GM23338 (cell line): ENCODE data around the gene TULP3. TPM values are rescaled to one million over a fixed set of nuclear protein-coding genes. Genes with fewer than 3 reads are reported as not detected.

Experiments
- ATAC-seq: fragments of 200-7000 bp; cut with Tn5 transposase; 3 replicates; pipeline ENCODE4 v1.9.1; 2020
- DNase-seq: peaks from one replicate; pipeline ENCODE4 v3.0.0-alpha.2; 2015; ENCODE audit warnings: low spot score
- H2AFZ ChIP-seq: fragments of 200-600 bp; sonication (generic); 2 replicates; pipeline ENCODE4 v1.8.0; 2016; ENCODE audit warnings: antibody characterized with exemption, mild to moderate bottlenecking, moderate library complexity
- H3F3A ChIP-seq: fragments of 200-600 bp; sonication (generic); replicated peaks from 2 replicates; pipeline ENCODE4 v1.8.0; 2017; ENCODE audit warnings: antibody characterized with exemption, mixed run types, low read depth
- H3K27ac ChIP-seq: fragments of 200-600 bp; sonication (generic); 2 replicates; pipeline ENCODE4 v1.6.1; 2016; ENCODE audit warnings: low read depth
- H3K27me3 ChIP-seq: fragments of 200-600 bp; sonication (generic); 2 replicates; pipeline ENCODE4 v1.8.0; 2016; ENCODE audit warnings: mild to moderate bottlenecking, mixed run types, moderate library complexity; ENCODE audit not compliant: insufficient read depth
- H3K36me3 ChIP-seq: fragments of 200-600 bp; sonication (generic); 2 replicates; pipeline ENCODE4 v1.8.0; 2016; ENCODE audit warnings: mild to moderate bottlenecking; ENCODE audit not compliant: insufficient read depth
- H3K4me1 ChIP-seq: fragments of 200-600 bp; sonication (generic); 2 replicates; pipeline ENCODE4 v1.8.0; 2016; ENCODE audit warnings: mild to moderate bottlenecking, moderate library complexity; ENCODE audit not compliant: insufficient read depth
- H3K4me2 ChIP-seq: fragments of 200-600 bp; sonication (generic); 2 replicates; pipeline ENCODE4 v1.7.1; 2017; ENCODE audit warnings: mixed run types
- H3K4me3 ChIP-seq: fragments of 200-600 bp; sonication (generic); 2 replicates; pipeline ENCODE4 v1.6.1; 2016; ENCODE audit warnings: mixed run types
- H3K79me2 ChIP-seq: fragments of 200-600 bp; sonication (generic); replicated peaks from 2 replicates; pipeline ENCODE4 v1.8.0; 2017; ENCODE audit warnings: mild to moderate bottlenecking; ENCODE audit not compliant: insufficient read depth
- H3K9me2 ChIP-seq: fragments of 200-600 bp; sonication (generic); 2 replicates; pipeline ENCODE4 v1.8.0; 2017; ENCODE audit not compliant: insufficient read depth
- H4K20me1 ChIP-seq: fragments of 200-600 bp; sonication (generic); replicated peaks from 2 replicates; pipeline ENCODE4 v1.8.0; 2017; ENCODE audit warnings: mild to moderate bottlenecking; ENCODE audit not compliant: insufficient read depth
- H3K27ac Mint-ChIP-seq: 2 replicates; pipeline ENCODE4 v1.8.0; 2020; ENCODE audit warnings: inconsistent platforms, mild to moderate bottlenecking, moderate library complexity, mixed read lengths
- H3K27me3 Mint-ChIP-seq: 3 replicates; pipeline ENCODE4 v1.8.0; 2022; ENCODE audit warnings: low read depth, mild to moderate bottlenecking, moderate library complexity, mixed read lengths, inconsistent platforms; ENCODE audit not compliant: insufficient read depth, poor library complexity
- H3K36me3 Mint-ChIP-seq: 3 replicates; pipeline ENCODE4 v1.8.0; 2021; ENCODE audit warnings: low read depth, mild to moderate bottlenecking, inconsistent platforms, moderate library complexity, mixed read lengths
- H3K4me1 Mint-ChIP-seq: 3 replicates; pipeline ENCODE4 v1.8.0; 2020; ENCODE audit warnings: mild to moderate bottlenecking, inconsistent platforms, mixed read lengths
- H3K4me3 Mint-ChIP-seq: 3 replicates; pipeline ENCODE4 v1.8.0; 2021; ENCODE audit warnings: moderate library complexity, mild to moderate bottlenecking, inconsistent platforms, mixed read lengths
- H3K9me3 Mint-ChIP-seq: 3 replicates; pipeline ENCODE4 v1.8.0; 2020; ENCODE audit warnings: moderate library complexity, mild to moderate bottlenecking, inconsistent platforms, mixed read lengths
- CREB1 ChIP-seq: fragments of 250-450 bp; sonication (Bioruptor Pico); IDR thresholded peaks from 2 replicates; pipeline ENCODE4 v1.5.0; 2020; ENCODE audit warnings: low read depth, mild to moderate bottlenecking, moderate library complexity
- CTCF ChIP-seq, 2 experiments: fragments of 200-600 bp in 1 of 2; sonication (generic) in 1 of 2; conservative IDR thresholded peaks; 2 replicates each; pipeline versions ENCODE4 v1.5.1 to v1.6.1; 2016 to 2017; ENCODE audit warnings: antibody characterized with exemption in 2 of 2, low read depth in 2 of 2, mild to moderate bottlenecking in 2 of 2, moderate library complexity in 1 of 2
- ETS1 ChIP-seq: IDR thresholded peaks from 2 replicates; pipeline ENCODE4 v1.6.1; 2016; ENCODE audit warnings: antibody characterized with exemption
- EZH2 ChIP-seq: fragments of 200-600 bp; sonication (generic); IDR thresholded peaks from one replicate; pipeline ENCODE4 v1.8.0; 2017; ENCODE audit warnings: antibody characterized with exemption, mild to moderate bottlenecking, low read depth; ENCODE audit not compliant: unreplicated experiment
- EZH2phosphoT487 ChIP-seq: fragments of 200-600 bp; sonication (generic); IDR thresholded peaks from one replicate; pipeline ENCODE4 v1.8.1; 2018; ENCODE audit warnings: antibody characterized with exemption; ENCODE audit not compliant: unreplicated experiment
- JUNB ChIP-seq: IDR thresholded peaks from one replicate; pipeline ENCODE4 v1.6.1; 2016; ENCODE audit warnings: antibody characterized with exemption; ENCODE audit not compliant: unreplicated experiment
- NANOG ChIP-seq: IDR thresholded peaks from 2 replicates; pipeline ENCODE4 v1.6.1; 2016; ENCODE audit warnings: antibody characterized with exemption, borderline replicate concordance
- POLR2AphosphoS5 ChIP-seq: IDR thresholded peaks from 2 replicates; pipeline ENCODE4 v1.6.1; 2016; ENCODE audit warnings: antibody characterized with exemption, low read depth
- REST ChIP-seq: IDR thresholded peaks from one replicate; pipeline ENCODE4 v1.6.1; 2018; ENCODE audit warnings: antibody characterized with exemption; ENCODE audit not compliant: unreplicated experiment
- STAT1 ChIP-seq: IDR thresholded peaks from one replicate; pipeline ENCODE4 v1.6.1; 2016; ENCODE audit warnings: antibody characterized with exemption; ENCODE audit not compliant: unreplicated experiment
- ZNF114 ChIP-seq: fragments of 250-450 bp; sonication (Bioruptor Pico); IDR thresholded peaks from 2 replicates; pipeline ENCODE4 v1.5.0; 2020; ENCODE audit warnings: mild to moderate bottlenecking, moderate library complexity
- ZNF331 ChIP-seq: fragments of 250-450 bp; sonication (Bioruptor Pico); IDR thresholded peaks from 2 replicates; pipeline ENCODE4 v1.5.0; 2020; ENCODE audit warnings: low read depth, mild to moderate bottlenecking, moderate library complexity
- ZNF462 ChIP-seq: fragments of 250-450 bp; sonication (Bioruptor Pico); IDR thresholded peaks from 2 replicates; pipeline ENCODE4 v1.5.0; 2020; ENCODE audit warnings: mild to moderate bottlenecking, moderate library complexity
- polyA plus RNA-seq: library from polyadenylated mRNA; unstranded; fragments of >200 nt; fragmentation: Nextera tagmentation; extraction: Ambion mirVana; gene quantifications from 2 replicates; pipeline ENCODE4 v1.2.1, GENCODE V29; 2016
- total RNA-seq: library from RNA; depleted of rRNA; stranded (reverse); fragments of >200 nt; shearing (Covaris generic); gene quantifications from 2 replicates; pipeline ENCODE4 v1.2.3, GENCODE V29; 2014

Gene TULP3
- total and polyA plus RNA-seq, 2 experiments from 2014 or later, result 15.1 to 18.8 TPM

GRCh38 chr12:2957816-2958431, 67.2 kb downstream of the TULP3 start:
- ATAC-seq (no peak), DNase-seq (no peak)
- H3K4me3 Mint-ChIP-seq, result peak overlapping the region; percentile 86
- H3K27ac Mint-ChIP-seq, result no peak overlapping the region
- H2AFZ ChIP-seq, result peak overlapping the region; percentile 95
- peaks cover 33% of the 10 kb centered on the region for H3K4me1 Mint-ChIP-seq
- 0 out of 2 replicates have a peak, but pooled peaks cover 3% of the 10 kb centered on the region for H3K27me3 ChIP-seq
- peaks cover 17% of the 10 kb centered on the region for H4K20me1 ChIP-seq
- H3K4me1 ChIP-seq, result peaks cover 31% of the 10 kb centered on the region
- H3K36me3 ChIP-seq, result no peaks in the 10 kb centered on the region
- no peaks in the 10 kb centered on the region; the same call in 2 of the 3 replicates for H3K9me3 Mint-ChIP-seq
- H3F3A ChIP-seq, result peaks cover 25% of the 10 kb centered on the region
- TF ChIP-seq ZNF331 (CRISPR knock-in tag) (no peak), ZNF462 (CRISPR knock-in tag) (no peak), EZH2phosphoT487 (no peak), NANOG (no peak), ZNF114 (no peak), JUNB (no peak), REST (no peak), CTCF (conservative IDR thresholded peaks at IDR 0.05; ENCODE audit: low read depth in 2 of 2) (no peak), CREB1 (no peak), STAT1 (no peak), ETS1 (no peak), EZH2 (no peak), POLR2AphosphoS5 (no peak)
- no peaks in the 10 kb centered on the region for H3K9me2 ChIP-seq
- peak overlapping the region; percentile 85 for H3K4me3 ChIP-seq
- peaks cover 23% of the 10 kb centered on the region for H3K27me3 Mint-ChIP-seq
- H3K36me3 Mint-ChIP-seq, result peaks cover 13% of the 10 kb centered on the region
- peak overlapping the region; percentile 99 for H3K27ac ChIP-seq
- H3K4me2 ChIP-seq, result peak overlapping the region; percentile 94
- H3K79me2 ChIP-seq, result peaks cover 43% of the 10 kb centered on the region
